Measurements from ENCODE around the gene MZB1.
A peak's percentile ranks its signal among the peaks of the same experiment; 100 is the strongest.

The MZB1 gene

GRCh38 chr5:139393497-139394122 is 3.9 kb upstream of the MZB1 start:
- Histone ChIP-seq H3K27ac (no peak overlapping the region), H3K4me1 (peaks cover 0 to 41% (median 17%) of the 10 kb centered on the region in 4 donors), H3K27me3 (peaks cover 0 to 33% of the 10 kb centered on the region in 2 donors), H3K36me3 (no peaks in the 10 kb centered on the region), H3K9me3 (no peaks in the 10 kb centered on the region), H3K4me3 (peak overlapping the region; percentile 46 to 49)
- TF ChIP-seq CTCF (IDR thresholded peaks at IDR 0.05), result no peak
- intact Hi-C loops (cut with DNase I; ENCODE audit: low total_unique reads), result no loop called here
- no peak for DNase-seq

- no peak overlapping the region for H3K27ac ChIP-seq
- peaks cover 0 to 33% of the 10 kb centered on the region in 2 donors for H3K27me3 ChIP-seq
- no peaks in the 10 kb centered on the region for H3K36me3 ChIP-seq
- intact Hi-C loops (cut with DNase I; ENCODE audit: low total_unique reads), result no loop called here
- peak; percentile 29 to 32 for TF ChIP-seq CTCF (IDR thresholded peaks at IDR 0.05)
- no peaks in the 10 kb centered on the region for H3K9me3 ChIP-seq
- DNase-seq, result no peak
- H3K4me1 ChIP-seq, result peaks cover 0 to 42% (median 21%) of the 10 kb centered on the region in 4 donors
- peak overlapping the region; percentile 46 to 49 for H3K4me3 ChIP-seq
Measured at GRCh38 chr5:139392678-139393496, 3.2 kb upstream of the MZB1 start.

GRCh38 chr5:139392324-139392677 is 2.6 kb upstream of the MZB1 start:
- H3K27me3 ChIP-seq, result peaks cover 0 to 33% of the 10 kb centered on the region in 2 donors
- peaks cover 0 to 42% (median 20%) of the 10 kb centered on the region in 4 donors for H3K4me1 ChIP-seq
- H3K9me3 ChIP-seq, result no peaks in the 10 kb centered on the region
- no peaks in the 10 kb centered on the region for H3K36me3 ChIP-seq
- DNase-seq, result no peak
- intact Hi-C loops (cut with DNase I; ENCODE audit: low total_unique reads), result no loop called here
- no peak for TF ChIP-seq CTCF (IDR thresholded peaks at IDR 0.05)
- peak overlapping the region; percentile 46 to 49 for H3K4me3 ChIP-seq
- H3K27ac ChIP-seq, result no peak overlapping the region

GRCh38 chr5:139391570-139392323 is 2.0 kb upstream of the MZB1 start:
- no peak for TF ChIP-seq CTCF (IDR thresholded peaks at IDR 0.05)
- Histone ChIP-seq H3K27ac (no peak overlapping the region), H3K36me3 (no peaks in the 10 kb centered on the region), H3K4me3 (peak overlapping the region in 1 of 2 donors; percentile 49), H3K4me1 (peaks cover 0 to 42% (median 20%) of the 10 kb centered on the region in 4 donors), H3K27me3 (peaks cover 0 to 33% of the 10 kb centered on the region in 2 donors), H3K9me3 (no peaks in the 10 kb centered on the region)
- intact Hi-C loops (cut with DNase I; ENCODE audit: low total_unique reads), result no loop called here
- no peak for DNase-seq

- Histone ChIP-seq H3K4me3 (no peak overlapping the region), H3K9me3 (no peaks in the 10 kb centered on the region), H3K27me3 (peaks cover 0 to 33% of the 10 kb centered on the region in 2 donors), H3K4me1 (peaks cover 0 to 42% (median 21%) of the 10 kb centered on the region in 4 donors), H3K27ac (no peak overlapping the region), H3K36me3 (no peaks in the 10 kb centered on the region)
- DNase-seq, result peak in 1 of 2 donors; percentile 51
- TF ChIP-seq CTCF (IDR thresholded peaks at IDR 0.05), result no peak
- intact Hi-C loops (cut with DNase I; ENCODE audit: low total_unique reads), result no loop called here
Measured at GRCh38 chr5:139390639-139391569, 1.2 kb upstream of the MZB1 start.
